HG03060 (cell line): ENCODE data around the gene CLN3.
"Not testable (repeated sequence)": the region's sequence is repeated elsewhere in the genome, so short reads cannot be mapped to it uniquely, and the experiment has no call there.

ENCODE experiments used
- ATAC-seq: cut with Tn5 transposase; IDR thresholded peaks from one replicate; pipeline ENCODE4 v1.9.1; 2021; ENCODE audit warnings: low read depth, moderate number of reproducible peaks; ENCODE audit not compliant: unreplicated experiment

The CLN3 gene

GRCh38 chr16:28514246-28514645 is 22.4 kb upstream of the CLN3 start:
- no peak for ATAC-seq

- no peak for ATAC-seq
These were observed 21.8 kb upstream of the CLN3 start for GRCh38 chr16:28513484-28514181.

GRCh38 chr16:28511801-28512789 is 20.2 kb upstream of the CLN3 start:
- no peak for ATAC-seq

GRCh38 chr16:28511031-28511430 is 19.2 kb upstream of the CLN3 start:
- ATAC-seq = no peak

- ATAC-seq = no peak
These were observed 13.7 kb upstream of the CLN3 start for GRCh38 chr16:28505489-28506137.

- ATAC-seq = no peak
These were observed 13.0 kb upstream of the CLN3 start for GRCh38 chr16:28504707-28505404.

GRCh38 chr16:28503470-28504259 is 11.8 kb upstream of the CLN3 start:
- ATAC-seq = no peak

- ATAC-seq = no peak
These were observed 10.4 kb upstream of the CLN3 start for GRCh38 chr16:28502290-28502689.

- no peak for ATAC-seq
These were observed 9.7 kb upstream of the CLN3 start for GRCh38 chr16:28501258-28502232.

GRCh38 chr16:28500476-28501180 is 8.8 kb upstream of the CLN3 start:
- ATAC-seq = not testable (repeated sequence)

- no peak for ATAC-seq
These were observed 8.0 kb upstream of the CLN3 start for GRCh38 chr16:28499854-28500253.

GRCh38 chr16:28498666-28499381 is 7.0 kb upstream of the CLN3 start:
- ATAC-seq = no peak

- ATAC-seq = no peak
These were observed 6.2 kb upstream of the CLN3 start for GRCh38 chr16:28497861-28498599.

GRCh38 chr16:28497386-28497785 is 5.5 kb upstream of the CLN3 start:
- ATAC-seq = no peak

- no peak for ATAC-seq
These were observed 5.0 kb upstream of the CLN3 start for GRCh38 chr16:28496844-28497243.
